Gastrocnemius medialis (tissue), 4 donors: ENCODE data around the gene GALNT13. TPM values are rescaled to one million over a fixed set of nuclear protein-coding genes. Genes with fewer than 3 reads are reported as not detected.

Experiments
- ATAC-seq, 2 donors: fragments of 150-250 bp; one replicate each; pipeline ENCODE4 v1.9.1; 2016
- DNase-seq, 2 donors: peaks; one replicate each; pipeline ENCODE4 v3.0.0-alpha.2; 2019
- H3K27ac ChIP-seq, 4 donors: fragments of 200-600 bp; sonication (generic); 1 replicate in 1 of 4; 2 replicates in 3 of 4; pipeline ENCODE4 v1.5.1; 2016 to 2018; ENCODE audit warnings: mild to moderate bottlenecking in 2 of 4, moderate library complexity in 1 of 4
- H3K27me3 ChIP-seq, 3 donors: fragments of 200-600 bp; sonication (generic) in 2 of 3; 1 replicate in 1 of 3; 2 replicates in 2 of 3; pipeline versions ENCODE4 v1.5.1 to v1.6.0; 2016 to 2019; ENCODE audit warnings: mild to moderate bottlenecking in 1 of 3, moderate library complexity in 1 of 3
- H3K36me3 ChIP-seq, 2 donors: fragments of 200-600 bp; sonication (generic) in 1 of 2; one replicate each; pipeline ENCODE4 v1.5.1; 2017 to 2018
- H3K4me1 ChIP-seq, 2 donors: fragments of 200-600 bp; sonication (generic) in 1 of 2; one replicate each; pipeline ENCODE4 v1.5.1; 2016 to 2017; ENCODE audit warnings: mild to moderate bottlenecking in 2 of 2
- H3K4me3 ChIP-seq, 4 donors: fragments of 200-600 bp; sonication (generic) in 3 of 4; 1 replicate in 1 of 4; 2 replicates in 3 of 4; pipeline ENCODE4 v1.5.1; 2016 to 2019; ENCODE audit warnings: mild to moderate bottlenecking in 2 of 4
- H3K9me3 ChIP-seq, 3 donors: fragments of 200-600 bp; sonication (generic) in 2 of 3; 1 replicate in 1 of 3; 2 replicates in 2 of 3; pipeline ENCODE4 v1.5.1; 2016 to 2019
- CTCF ChIP-seq, 5 experiments: fragments of 450-650 bp in 3 of 5; fragments of 200-600 bp in 2 of 5; sonication (generic) in 2 of 5; IDR thresholded peaks in 4 of 5; conservative IDR thresholded peaks in 1 of 5; 1 replicate in 4 of 5; 2 replicates in 1 of 5; pipeline ENCODE4 v1.5.1; 2016 to 2019; ENCODE audit warnings: antibody characterized with exemption in 5 of 5, mild to moderate bottlenecking in 3 of 5, moderate library complexity in 3 of 5
- POLR2A ChIP-seq, 2 donors: fragments of 450-650 bp; IDR thresholded peaks; one replicate each; pipeline ENCODE4 v1.6.1; 2017; ENCODE audit warnings: antibody characterized with exemption in 2 of 2, mild to moderate bottlenecking in 2 of 2, moderate library complexity in 2 of 2
- in situ Hi-C, 4 donors: fragments of 200-750 bp; cut with MboI; loops; one replicate each; pipeline versions ENCODE4 v1.15.0 to v1.8.0; 2017; ENCODE audit warnings: low sequenced_read_pairs in 4 of 4
- intact Hi-C: fragments of 100-400 bp; cut with DNase I; formaldehyde crosslinking; loops from one replicate; pipeline ENCODE4 v1.15.1; 2023; ENCODE audit warnings: low total_unique reads
- total RNA-seq, 4 donors: library from RNA; depleted of rRNA; stranded (reverse); fragments of >200 nt; gene quantifications; one replicate each; pipeline versions ENCODE4 v1.1.0 to v1.2.3, GENCODE V29; 2016

The GALNT13 gene
- total RNA-seq, 4 donors from 2014 or later: 0.10 TPM; not detected in 3

DNA sequence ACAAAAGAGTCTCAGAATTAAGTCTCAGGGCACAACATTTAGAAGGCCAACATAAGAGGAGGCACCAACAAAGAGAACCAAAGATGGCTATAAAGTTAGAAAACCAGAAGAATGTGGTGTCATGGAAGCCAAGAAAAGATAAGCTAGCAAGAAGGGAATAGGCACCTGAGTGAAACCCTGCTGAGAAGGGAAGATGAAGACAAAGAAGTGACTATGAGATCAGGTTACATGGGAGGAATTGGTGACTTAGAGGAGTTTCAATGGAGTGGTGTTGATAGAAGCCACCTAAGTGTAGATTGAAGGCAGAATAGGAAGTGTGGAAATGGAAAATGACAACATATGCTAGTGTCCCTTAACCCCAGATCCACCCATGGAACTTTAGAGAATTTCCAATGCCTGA lies 499.2 kb downstream of the GALNT13 start:
- in situ Hi-C loops: no loop called here
- DNase-seq (no peak), ATAC-seq (no peak)
- H3K27ac ChIP-seq: no peak overlapping the region
- H3K4me1 ChIP-seq: no peaks in the 10 kb centered on the region
- H3K4me3 ChIP-seq: no peak overlapping the region
- TF ChIP-seq POLR2A (IDR thresholded peaks at IDR 0.05) (no peak), CTCF (IDR thresholded peaks at IDR 0.05 in 4 of 5, conservative IDR thresholded peaks at IDR 0.05 in 1 of 5) (no peak)
- no peaks in the 10 kb centered on the region for H3K9me3 ChIP-seq
- no peaks in the 10 kb centered on the region for H3K36me3 ChIP-seq
- intact Hi-C loops: no loop called here
- no peaks in the 10 kb centered on the region for H3K27me3 ChIP-seq

GRCh38 chr2:154374416-154374815 lies 502.7 kb downstream of the GALNT13 start:
- intact Hi-C loops: no loop called here
- no peaks in the 10 kb centered on the region for H3K4me1 ChIP-seq
- H3K27ac ChIP-seq: no peak overlapping the region
- TF ChIP-seq POLR2A (IDR thresholded peaks at IDR 0.05) (no peak), CTCF (IDR thresholded peaks at IDR 0.05 in 4 of 5, conservative IDR thresholded peaks at IDR 0.05 in 1 of 5) (no peak)
- no peaks in the 10 kb centered on the region for H3K27me3 ChIP-seq
- DNase-seq (no peak), ATAC-seq (no peak)
- no peaks in the 10 kb centered on the region for H3K36me3 ChIP-seq
- in situ Hi-C loops: no loop called here
- no peak overlapping the region for H3K4me3 ChIP-seq
- H3K9me3 ChIP-seq: no peaks in the 10 kb centered on the region

DNA sequence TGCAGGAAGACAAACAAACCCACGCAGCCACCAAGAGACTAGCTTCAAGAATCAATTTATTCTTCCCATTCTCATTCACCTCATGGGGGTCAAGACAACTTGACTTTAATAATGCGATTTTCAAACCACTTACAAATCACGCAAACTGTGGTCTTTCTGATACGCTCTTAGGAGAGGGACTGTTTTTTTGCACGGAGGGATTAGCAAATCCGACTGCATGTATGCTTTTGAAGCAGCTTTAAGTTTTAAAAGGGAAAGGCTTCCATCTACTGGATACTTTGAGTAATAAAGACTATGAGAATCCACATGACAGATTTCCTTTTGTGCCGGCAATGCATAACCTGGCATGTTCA lies 503.8 kb downstream of the GALNT13 start:
- in situ Hi-C loops (no loop called here), intact Hi-C loops (no loop called here)
- H3K27ac ChIP-seq: no peak overlapping the region
- TF ChIP-seq POLR2A (IDR thresholded peaks at IDR 0.05) (no peak), CTCF (IDR thresholded peaks at IDR 0.05 in 4 of 5, conservative IDR thresholded peaks at IDR 0.05 in 1 of 5) (no peak)
- H3K4me1 ChIP-seq: no peaks in the 10 kb centered on the region
- H3K4me3 ChIP-seq: no peak overlapping the region
- DNase-seq (no peak), ATAC-seq (no peak)
- no peaks in the 10 kb centered on the region for H3K27me3 ChIP-seq
- H3K9me3 ChIP-seq: no peaks in the 10 kb centered on the region
- H3K36me3 ChIP-seq: no peaks in the 10 kb centered on the region

DNA sequence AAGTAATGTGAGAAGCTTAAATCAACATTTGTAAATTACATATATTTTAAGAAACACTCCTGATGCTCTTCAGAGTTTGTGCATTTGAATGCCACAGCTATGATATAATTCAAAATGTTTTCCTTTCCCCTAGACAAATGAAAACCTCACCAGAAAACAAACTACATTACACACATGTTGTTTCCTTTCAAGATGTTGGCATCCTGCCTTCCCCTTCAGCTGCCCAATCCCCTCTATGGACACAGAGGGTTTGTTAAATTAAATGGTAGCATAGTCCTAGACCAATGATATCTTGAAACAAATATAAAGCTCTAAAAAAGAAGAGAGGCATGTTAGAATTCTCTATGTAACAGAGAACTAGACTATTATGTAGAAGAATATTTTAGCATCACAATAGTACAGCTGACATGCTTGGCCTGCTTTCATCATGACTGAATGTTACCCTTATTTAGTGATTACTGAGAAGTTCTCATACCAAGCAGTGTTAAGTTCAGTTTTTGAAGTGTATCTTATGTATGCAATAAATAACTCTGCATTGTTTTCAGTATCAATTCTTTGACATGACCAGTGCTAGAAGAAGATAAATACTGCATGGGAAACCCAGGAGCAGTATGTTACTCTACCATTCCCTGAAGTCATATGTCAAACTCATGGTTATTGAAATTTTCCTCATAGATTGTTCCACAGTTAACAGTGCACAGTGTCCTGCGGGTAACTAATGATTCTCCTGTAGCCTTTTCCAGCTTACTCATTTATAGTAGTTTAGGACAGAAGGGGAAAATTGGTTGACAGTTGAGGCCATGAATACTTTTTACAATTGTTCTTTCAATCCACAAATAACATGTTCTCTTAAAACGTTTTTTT lies 510.4 kb downstream of the GALNT13 start:
- intact Hi-C loops: no loop called here
- in situ Hi-C loops: no loop called here
- H3K36me3 ChIP-seq: no peaks in the 10 kb centered on the region
- no peaks in the 10 kb centered on the region for H3K4me1 ChIP-seq
- H3K4me3 ChIP-seq: no peak overlapping the region
- no peaks in the 10 kb centered on the region for H3K9me3 ChIP-seq
- no peak overlapping the region for H3K27ac ChIP-seq
- DNase-seq (no peak), ATAC-seq (no peak)
- H3K27me3 ChIP-seq: no peaks in the 10 kb centered on the region
- TF ChIP-seq POLR2A (IDR thresholded peaks at IDR 0.05) (no peak), CTCF (IDR thresholded peaks at IDR 0.05 in 4 of 5, conservative IDR thresholded peaks at IDR 0.05 in 1 of 5) (no peak)

DNA sequence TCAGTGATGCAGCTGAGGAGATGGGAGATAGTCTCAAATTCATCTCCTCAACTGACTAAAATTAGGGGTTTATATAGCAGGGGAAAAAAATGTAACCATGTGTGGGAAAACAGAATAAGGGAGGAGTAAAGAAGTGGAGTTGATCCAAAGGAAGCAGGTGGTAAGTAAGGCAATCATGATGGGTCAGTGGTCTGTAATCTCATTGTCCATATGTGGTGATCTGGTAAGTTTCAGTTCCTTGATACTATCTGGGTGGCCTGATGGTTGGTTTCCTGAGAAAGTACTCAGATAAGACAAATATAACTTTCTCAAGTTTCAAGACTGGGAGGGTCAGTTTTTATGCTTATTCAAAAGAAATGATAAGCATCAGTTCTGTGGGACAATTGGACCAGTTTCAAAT lies 514.5 kb downstream of the GALNT13 start:
- no peaks in the 10 kb centered on the region for H3K4me1 ChIP-seq
- no peaks in the 10 kb centered on the region for H3K9me3 ChIP-seq
- H3K36me3 ChIP-seq: no peaks in the 10 kb centered on the region
- in situ Hi-C loops: no loop called here
- ATAC-seq: no peak
- intact Hi-C loops: no loop called here
- H3K27me3 ChIP-seq: no peaks in the 10 kb centered on the region
- DNase-seq: no peak
- TF ChIP-seq CTCF (IDR thresholded peaks at IDR 0.05 in 4 of 5, conservative IDR thresholded peaks at IDR 0.05 in 1 of 5) (no peak), POLR2A (IDR thresholded peaks at IDR 0.05) (no peak)
- H3K27ac ChIP-seq: no peak overlapping the region
- H3K4me3 ChIP-seq: no peak overlapping the region
